Hair follicular keratinocyte (primary cell): ENCODE data around the gene CLEC6A. TPM values are rescaled to one million over a fixed set of nuclear protein-coding genes. Genes with fewer than 3 reads are reported as not detected.

Source experiments
- total RNA-seq: library from RNA; depleted of rRNA; stranded (reverse); fragments of >200 nt; gene quantifications from 2 replicates; pipeline ENCODE4 v1.2.3, GENCODE V29; 2015

The CLEC6A gene
- not detected in 2 replicates for total RNA-seq

GRCh38 chr12:8455727-8456360 is at the start of gene CLEC6A:
CLEC6A (plus strand) TSS chr12:8455962; CDS start chr12:8456112, 150 bp downstream.

GRCh38 chr12:8513256-8513655 is 57.5 kb downstream of the CLEC6A start, which contains the start of gene CLEC4D:
CLEC4D (plus strand) TSS chr12:8513503; CDS start chr12:8513733, 230 bp downstream.

Other genes with a start within 250 kb of the CLEC6A start
- gene FAM90A1, start 228.3 kb upstream of the CLEC6A start, total RNA-seq, result 0.38 TPM in 1 of 2 replicates, not detected in the other
- gene CLEC4D, start 57.5 kb downstream of the CLEC6A start, total RNA-seq, result not detected in 2 replicates
- not detected in 2 replicates for gene CLEC4E, start 84.9 kb downstream of the CLEC6A start, total RNA-seq
- not detected in 2 replicates for gene AICDA, start 156.9 kb downstream of the CLEC6A start, total RNA-seq
- gene MFAP5, start 206.9 kb downstream of the CLEC6A start, total RNA-seq, result 3.8 and 24.0 TPM in 2 replicates
- gene RIMKLB, start 242.0 kb downstream of the CLEC6A start, total RNA-seq, result 13.2 and 17.2 TPM in 2 replicates